Measurements from ENCODE around the gene CARTPT.

GRCh38 chr5:71677977-71678376, 41.1 kb upstream of the CARTPT start:
- TF ChIP-seq CTCF (conservative IDR thresholded peaks at IDR 0.05) (no peak), ZFX (IDR thresholded peaks at IDR 0.05) (no peak)

Data from C4-2B (cell line).